Hepatocyte (in vitro differentiated cells): ENCODE measurements around the gene BUB1B. TPM values are rescaled to one million over a fixed set of nuclear protein-coding genes. Genes with fewer than 3 reads are reported as not detected.

ENCODE experiments used
- DNase-seq: peaks from one replicate; pipeline ENCODE4 v3.0.0-alpha.2; 2016; ENCODE audit warnings: low spot score
- H2AFZ ChIP-seq: fragments of 200-600 bp; sonication (generic); 2 replicates; pipeline ENCODE4 v1.6.0; 2016; ENCODE audit warnings: antibody characterized with exemption, mild to moderate bottlenecking
- H3K27ac ChIP-seq: fragments of 200-600 bp; sonication (generic); 2 replicates; pipeline ENCODE4 v1.5.1; 2016; ENCODE audit warnings: mild to moderate bottlenecking
- H3K27me3 ChIP-seq: fragments of 200-600 bp; sonication (generic); 2 replicates; pipeline ENCODE4 v1.6.1; 2016
- H3K36me3 ChIP-seq: fragments of 200-600 bp; sonication (generic); replicated peaks from 2 replicates; pipeline ENCODE4 v1.5.1; 2016; ENCODE audit warnings: low read depth; ENCODE audit not compliant: insufficient read depth
- H3K4me1 ChIP-seq: fragments of 200-600 bp; sonication (generic); 2 replicates; pipeline ENCODE4 v1.5.1; 2016; ENCODE audit warnings: mild to moderate bottlenecking, moderate library complexity; ENCODE audit not compliant: insufficient read depth
- H3K4me2 ChIP-seq: fragments of 200-600 bp; sonication (generic); 2 replicates; pipeline ENCODE4 v1.6.0; 2016
- H3K4me3 ChIP-seq: fragments of 200-600 bp; sonication (generic); 2 replicates; pipeline ENCODE4 v1.5.1; 2016; ENCODE audit warnings: mild to moderate bottlenecking
- H3K79me2 ChIP-seq: fragments of 200-600 bp; sonication (generic); 2 replicates; pipeline ENCODE4 v1.6.0; 2017; ENCODE audit warnings: mild to moderate bottlenecking
- H3K9me2 ChIP-seq: fragments of 200-600 bp; sonication (generic); replicated peaks from 2 replicates; pipeline ENCODE4 v1.6.0; 2017; ENCODE audit warnings: mild to moderate bottlenecking; ENCODE audit not compliant: insufficient read depth
- H3K9me3 ChIP-seq: fragments of 200-600 bp; sonication (generic); 2 replicates; pipeline ENCODE4 v1.5.1; 2016; ENCODE audit warnings: low read depth, mild to moderate bottlenecking
- H4K20me1 ChIP-seq: fragments of 200-600 bp; sonication (generic); 2 replicates; pipeline ENCODE4 v1.6.0; 2016; ENCODE audit warnings: mild to moderate bottlenecking; ENCODE audit not compliant: insufficient read depth, poor library complexity, severe bottlenecking
- EZH2 ChIP-seq: fragments of 200-600 bp; sonication (generic); IDR thresholded peaks from 2 replicates; pipeline ENCODE4 v1.6.1; 2016; ENCODE audit warnings: antibody characterized with exemption, mild to moderate bottlenecking, borderline replicate concordance
- EZH2phosphoT487 ChIP-seq: fragments of 200-600 bp; sonication (generic); IDR thresholded peaks from one replicate; pipeline ENCODE4 v1.6.1; 2018; ENCODE audit warnings: antibody characterized with exemption, mild to moderate bottlenecking, low read depth, moderate library complexity; ENCODE audit not compliant: unreplicated experiment, severe bottlenecking
- WGBS: methylation state at CpG from one replicate; pipeline ENCODE4 v1.1.6; 2016; ENCODE audit warnings: low lambda C conversion rate; ENCODE audit errors: missing lambda C conversion rate; 5-methylcytosine and 5-hydroxymethylcytosine counted together
- polyA plus RNA-seq: library from polyadenylated mRNA; unstranded; fragments of >200 nt; fragmentation: Nextera tagmentation; extraction: Ambion mirVana; gene quantifications from 2 replicates; pipeline ENCODE4 v1.2.1, GENCODE V29; 2016
- total RNA-seq: library from RNA; depleted of rRNA; stranded (reverse); fragments of >200 nt; gene quantifications from 2 replicates; pipeline ENCODE4 v1.2.3, GENCODE V29; 2014
- TF ChIP-seq, protein P1 (sequence below): fragments of 200-600 bp; sonication (generic); IDR thresholded peaks from 2 replicates; pipeline ENCODE4 v1.5.1; 2016; ENCODE audit warnings: antibody characterized with exemption, mild to moderate bottlenecking; ENCODE audit not compliant: poor library complexity

The BUB1B gene
- total and polyA plus RNA-seq, 2 experiments from 2014 or later, result 5.3 to 11.9 TPM

DNA sequence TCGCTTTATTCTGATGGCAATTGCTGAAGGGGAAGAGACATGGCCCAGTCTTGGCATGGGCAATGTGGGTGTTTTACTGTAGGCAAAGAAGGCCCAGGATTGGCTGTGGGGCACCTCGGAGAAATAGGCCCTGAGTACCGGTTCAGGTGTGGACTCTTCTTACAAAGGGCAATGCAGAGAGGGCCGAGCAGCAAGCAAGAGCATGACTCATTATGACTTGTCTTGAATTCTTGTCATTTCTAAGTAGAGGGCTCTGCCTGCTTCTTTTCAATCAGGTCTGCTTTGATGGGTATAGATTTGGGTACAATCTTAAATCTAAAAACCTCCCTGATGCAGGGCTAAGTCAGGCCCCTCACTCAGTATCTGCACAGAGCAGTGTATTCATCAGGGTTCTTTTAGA, 14.8 kb upstream of the BUB1B start:
- H3K4me2 ChIP-seq, result no peak overlapping the region
- no peak overlapping the region for H2AFZ ChIP-seq
- H3K4me3 ChIP-seq, result no peak overlapping the region
- H3K79me2 ChIP-seq, result no peaks in the 10 kb centered on the region
- no peaks in the 10 kb centered on the region for H3K9me2 ChIP-seq
- TF ChIP-seq EZH2 (no peak), EZH2phosphoT487 (no peak)
- TF ChIP-seq, protein P1, sequence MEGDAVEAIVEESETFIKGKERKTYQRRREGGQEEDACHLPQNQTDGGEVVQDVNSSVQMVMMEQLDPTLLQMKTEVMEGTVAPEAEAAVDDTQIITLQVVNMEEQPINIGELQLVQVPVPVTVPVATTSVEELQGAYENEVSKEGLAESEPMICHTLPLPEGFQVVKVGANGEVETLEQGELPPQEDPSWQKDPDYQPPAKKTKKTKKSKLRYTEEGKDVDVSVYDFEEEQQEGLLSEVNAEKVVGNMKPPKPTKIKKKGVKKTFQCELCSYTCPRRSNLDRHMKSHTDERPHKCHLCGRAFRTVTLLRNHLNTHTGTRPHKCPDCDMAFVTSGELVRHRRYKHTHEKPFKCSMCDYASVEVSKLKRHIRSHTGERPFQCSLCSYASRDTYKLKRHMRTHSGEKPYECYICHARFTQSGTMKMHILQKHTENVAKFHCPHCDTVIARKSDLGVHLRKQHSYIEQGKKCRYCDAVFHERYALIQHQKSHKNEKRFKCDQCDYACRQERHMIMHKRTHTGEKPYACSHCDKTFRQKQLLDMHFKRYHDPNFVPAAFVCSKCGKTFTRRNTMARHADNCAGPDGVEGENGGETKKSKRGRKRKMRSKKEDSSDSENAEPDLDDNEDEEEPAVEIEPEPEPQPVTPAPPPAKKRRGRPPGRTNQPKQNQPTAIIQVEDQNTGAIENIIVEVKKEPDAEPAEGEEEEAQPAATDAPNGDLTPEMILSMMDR, result no peak
- no peaks in the 10 kb centered on the region for H3K27me3 ChIP-seq
- no peaks in the 10 kb centered on the region for H3K4me1 ChIP-seq
- no peak for DNase-seq
- 73% methylated on average over 4 of the region's 4 CpGs for WGBS
- H4K20me1 ChIP-seq, result no peaks in the 10 kb centered on the region
- H3K9me3 ChIP-seq, result no peaks in the 10 kb centered on the region
- H3K36me3 ChIP-seq, result no peaks in the 10 kb centered on the region
- no peak overlapping the region for H3K27ac ChIP-seq

DNA sequence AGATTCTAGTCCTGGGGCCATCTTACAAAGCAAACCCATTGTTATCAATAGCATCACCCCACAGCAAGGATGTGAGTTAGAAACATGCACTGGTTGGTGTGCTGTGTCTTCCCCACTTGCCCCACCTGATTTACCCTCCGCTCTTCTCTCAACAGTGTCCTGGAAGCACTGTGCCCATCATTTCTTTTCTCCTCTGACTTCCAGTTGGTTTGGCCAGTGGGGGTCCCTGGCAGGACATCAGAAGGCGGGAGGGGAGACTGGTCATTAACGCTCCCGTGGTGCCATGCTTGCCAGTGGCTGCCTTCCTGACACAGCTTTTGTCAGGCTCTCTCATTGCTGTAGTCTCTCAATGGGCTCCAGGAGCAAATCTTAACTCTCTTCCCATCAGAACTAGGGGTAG, 11.5 kb upstream of the BUB1B start:
- WGBS, result 96% methylated on average over 4 of the region's 4 CpGs
- no peak for DNase-seq
- Histone ChIP-seq H4K20me1 (no peaks in the 10 kb centered on the region), H3K9me2 (no peaks in the 10 kb centered on the region), H3K4me1 (no peaks in the 10 kb centered on the region), H3K9me3 (no peaks in the 10 kb centered on the region), H3K27me3 (no peaks in the 10 kb centered on the region), H3K4me2 (no peak overlapping the region), H3K4me3 (no peak overlapping the region), H3K36me3 (no peaks in the 10 kb centered on the region), H3K27ac (no peak overlapping the region), H2AFZ (no peak overlapping the region), H3K79me2 (no peaks in the 10 kb centered on the region)
- TF ChIP-seq, protein P1, result no peak
- TF ChIP-seq EZH2 (no peak), EZH2phosphoT487 (no peak)

DNA sequence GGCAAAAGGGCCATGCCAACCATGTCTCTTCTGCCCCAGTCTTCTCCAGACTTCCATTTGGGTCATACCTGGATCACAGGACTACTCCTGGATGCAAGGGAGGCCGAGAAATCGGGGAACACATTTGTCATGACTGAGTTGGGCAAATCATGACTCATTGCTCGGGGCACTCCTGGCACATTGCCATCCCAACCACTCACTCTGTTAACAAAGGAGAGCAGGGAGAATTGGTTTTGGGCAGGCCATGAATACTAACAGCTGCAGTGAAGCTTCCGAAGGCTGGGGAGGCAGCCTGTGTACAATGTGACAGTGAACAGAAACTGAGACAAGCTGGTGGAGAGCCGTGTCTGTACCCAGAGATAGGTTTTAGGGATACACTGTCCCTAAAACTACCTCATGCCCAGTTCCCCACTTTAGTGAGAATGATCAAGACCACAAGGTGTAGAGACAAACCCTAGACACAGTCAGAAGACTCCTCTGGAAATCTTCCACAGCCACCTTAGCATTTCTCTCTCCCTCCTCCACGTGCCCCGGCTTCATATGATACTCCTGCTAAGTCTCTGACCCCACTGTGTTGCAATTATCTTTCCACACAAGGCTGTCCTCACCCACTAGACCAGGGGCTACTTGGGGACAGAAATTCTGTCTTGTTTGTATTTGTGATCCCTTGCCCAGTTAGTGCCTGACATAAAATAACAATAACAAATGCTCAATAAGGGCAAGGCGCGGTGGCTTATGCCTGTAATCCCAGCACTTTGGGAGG, 10.5 kb upstream of the BUB1B start:
- 75% methylated on average over 9 of the region's 9 CpGs for WGBS
- H2AFZ ChIP-seq, result no peak overlapping the region
- H3K4me1 ChIP-seq, result no peaks in the 10 kb centered on the region
- peak; percentile 19 for DNase-seq
- H3K9me2 ChIP-seq, result no peaks in the 10 kb centered on the region
- H3K9me3 ChIP-seq, result no peaks in the 10 kb centered on the region
- H3K4me2 ChIP-seq, result no peak overlapping the region
- TF ChIP-seq EZH2 (no peak), EZH2phosphoT487 (no peak)
- TF ChIP-seq, protein P1, result no peak
- H3K27me3 ChIP-seq, result no peaks in the 10 kb centered on the region
- no peaks in the 10 kb centered on the region for H4K20me1 ChIP-seq
- H3K27ac ChIP-seq, result no peak overlapping the region
- no peaks in the 10 kb centered on the region for H3K79me2 ChIP-seq
- no peak overlapping the region for H3K4me3 ChIP-seq
- no peaks in the 10 kb centered on the region for H3K36me3 ChIP-seq
